ENCODE results near the gene ZNRF3.

Gene ZNRF3

DNA sequence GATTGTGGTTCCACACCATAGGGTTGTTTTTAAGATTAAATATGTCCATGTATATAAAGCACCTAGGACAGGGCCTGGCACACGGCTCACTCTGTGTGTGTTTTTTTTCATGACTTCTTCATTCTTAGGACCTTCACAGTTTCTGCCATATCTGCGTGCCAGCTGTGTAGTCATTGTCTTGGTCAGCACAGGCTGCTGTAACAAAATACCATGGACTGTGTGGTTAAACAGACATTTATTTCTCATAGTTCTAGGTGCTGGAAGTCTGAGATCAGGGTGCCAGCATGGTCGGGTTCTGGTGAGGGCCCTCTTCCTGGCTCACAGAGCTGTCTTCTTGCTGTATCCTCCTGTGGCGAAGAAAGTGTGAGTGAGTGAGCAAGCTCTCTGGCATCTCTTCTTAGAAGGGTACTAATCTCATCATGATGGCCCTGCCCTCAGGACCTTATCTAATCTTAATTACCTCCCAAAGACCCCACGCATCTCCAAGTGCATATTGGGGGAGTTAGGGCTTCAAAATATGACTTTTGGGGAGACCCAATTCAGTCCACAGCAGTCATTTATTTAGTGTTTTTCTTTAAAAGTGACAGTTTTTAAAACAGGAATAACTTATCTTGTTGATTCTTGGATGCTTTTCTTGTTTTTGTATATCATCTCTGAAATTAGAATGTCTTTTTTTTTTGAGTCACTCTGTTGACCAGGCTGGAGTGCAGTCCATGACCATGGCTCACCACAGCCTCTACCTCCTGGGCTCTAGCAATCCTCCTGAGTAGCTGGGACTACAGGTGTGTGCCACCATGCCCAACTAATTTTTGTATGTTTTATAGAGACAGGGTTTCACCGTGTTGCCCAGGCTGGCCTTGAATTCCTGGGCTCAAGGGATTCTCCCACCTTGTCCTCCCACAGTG, 70.9 kb downstream of the ZNRF3 start:
- DNase-seq: no peak

DNA sequence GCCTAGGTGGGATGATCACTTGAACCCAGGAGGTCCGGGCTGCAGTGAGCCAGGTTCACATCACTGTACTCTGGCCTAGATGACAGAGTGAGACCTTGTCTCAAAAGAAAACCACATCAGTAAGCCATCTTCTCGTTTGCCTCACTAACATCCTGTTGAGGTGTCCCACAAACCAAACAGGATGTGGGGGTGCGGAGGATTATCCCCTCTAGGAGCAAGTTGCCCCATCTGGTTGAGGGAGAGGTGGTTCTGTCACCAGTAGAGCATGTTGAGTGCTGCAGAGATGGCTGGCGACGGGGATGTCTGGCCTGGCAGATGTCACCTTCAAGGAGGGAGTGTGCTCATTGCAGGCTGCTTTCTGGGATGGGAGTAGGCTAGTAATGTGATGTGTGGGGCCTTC, 72.4 kb downstream of the ZNRF3 start:
- no peak for DNase-seq

DNA sequence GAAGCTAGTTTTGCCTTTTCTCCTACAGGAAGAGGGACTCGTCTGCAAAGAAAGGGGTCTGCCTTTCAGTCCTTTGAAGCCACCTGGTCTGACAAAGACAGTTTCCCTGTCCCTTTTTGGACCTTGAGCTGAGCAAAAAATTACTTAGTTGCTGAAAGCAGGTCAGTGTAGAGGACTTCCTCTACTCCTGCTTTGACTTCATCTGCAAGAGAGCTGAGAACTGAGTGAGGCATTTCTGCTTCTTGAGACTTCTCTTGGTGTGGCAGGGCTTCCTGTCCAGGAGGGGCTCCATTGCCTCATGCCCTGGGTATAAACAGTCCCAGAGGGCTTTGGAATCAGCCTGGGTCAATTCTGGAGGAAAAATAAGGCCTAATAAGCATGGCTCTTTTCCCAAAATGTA, 73.1 kb downstream of the ZNRF3 start:
- DNase-seq: no peak

DNA sequence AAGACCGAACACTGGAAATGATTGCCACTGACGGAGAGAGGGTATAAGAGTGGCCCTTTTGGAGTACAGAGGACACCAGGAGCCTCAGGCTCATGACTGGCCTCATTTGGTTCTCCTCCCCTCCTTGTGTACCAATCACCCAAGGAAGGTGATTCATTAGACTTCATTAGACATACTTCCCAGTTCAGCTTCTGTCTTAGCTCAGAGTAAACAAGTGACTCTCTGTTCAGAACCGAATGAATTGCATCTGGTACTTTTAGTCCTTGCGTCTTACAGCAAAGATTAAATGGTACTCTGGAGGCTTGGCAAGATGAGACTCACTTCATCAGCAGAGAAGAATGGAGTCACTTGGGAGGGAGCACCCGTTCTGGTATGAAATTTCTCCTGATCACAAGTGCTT, 75.2 kb downstream of the ZNRF3 start:
- DNase-seq: no peak

DNA sequence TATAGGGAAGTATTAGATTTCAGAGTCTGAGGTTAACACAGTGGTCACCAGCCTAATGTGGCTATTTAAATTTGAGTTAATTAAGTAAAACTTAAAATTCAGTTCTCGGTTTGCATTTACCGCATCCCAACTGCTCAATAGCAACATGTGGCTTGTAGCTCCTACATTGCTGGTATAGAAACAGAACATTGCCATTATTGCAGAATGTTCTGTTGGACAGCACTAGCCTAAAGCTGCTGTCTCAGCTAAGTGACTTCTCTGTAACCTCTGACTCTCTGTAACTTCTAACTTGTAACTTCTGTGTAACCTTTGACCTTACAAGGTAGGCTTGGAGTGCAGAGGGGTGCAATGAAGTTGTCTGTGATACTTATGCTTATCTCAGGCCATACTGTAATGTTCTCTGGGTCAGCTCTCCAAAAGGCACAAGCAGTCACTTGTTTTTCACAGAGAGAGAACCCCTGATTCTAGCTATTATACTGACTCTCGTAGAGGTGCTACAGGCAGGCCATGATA, 78.7 kb downstream of the ZNRF3 start:
- DNase-seq: no peak

DNA sequence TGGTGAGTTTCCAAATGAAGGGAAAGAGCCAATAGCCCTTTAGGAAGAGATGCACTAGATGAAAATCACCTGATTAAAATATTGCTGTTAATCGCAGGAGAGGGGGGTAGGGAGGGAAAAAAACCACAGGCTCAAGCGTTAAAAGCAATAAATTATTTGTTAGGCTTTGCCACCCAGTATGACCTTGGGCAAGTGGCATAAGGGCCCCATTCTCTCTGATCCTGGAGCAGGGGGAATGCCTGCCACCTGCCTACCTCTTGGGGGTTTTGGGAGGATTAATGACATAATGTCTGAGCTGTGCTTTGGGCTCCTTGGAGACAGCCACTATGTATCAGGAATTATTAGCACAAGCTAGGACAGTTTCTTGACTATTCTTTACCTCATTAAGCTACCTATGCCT, 80.0 kb downstream of the ZNRF3 start:
- no peak for DNase-seq

DNA sequence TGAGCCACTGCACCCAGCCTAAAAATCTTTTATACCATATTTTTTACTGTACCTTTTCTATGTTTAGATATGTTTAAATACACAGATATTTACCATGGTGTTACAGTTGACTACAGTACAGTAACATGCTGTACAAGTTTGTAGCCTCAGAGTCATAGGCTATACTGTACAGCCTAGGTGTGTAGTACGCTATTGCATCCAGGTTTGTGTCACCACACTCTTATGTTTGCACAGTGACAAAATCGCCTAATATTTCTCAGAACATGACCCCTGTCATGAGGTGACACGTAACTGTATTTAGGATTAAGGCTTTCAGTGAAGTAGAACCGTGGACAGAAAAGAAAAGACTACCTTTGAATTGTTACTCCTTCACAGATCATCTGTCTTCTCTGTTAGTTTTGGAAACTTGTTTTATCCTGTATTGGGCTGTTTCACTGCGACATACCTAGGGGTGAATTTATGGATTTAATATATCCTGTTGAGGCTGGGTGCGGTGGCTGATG, 83.8 kb downstream of the ZNRF3 start:
- DNase-seq: no peak

DNA sequence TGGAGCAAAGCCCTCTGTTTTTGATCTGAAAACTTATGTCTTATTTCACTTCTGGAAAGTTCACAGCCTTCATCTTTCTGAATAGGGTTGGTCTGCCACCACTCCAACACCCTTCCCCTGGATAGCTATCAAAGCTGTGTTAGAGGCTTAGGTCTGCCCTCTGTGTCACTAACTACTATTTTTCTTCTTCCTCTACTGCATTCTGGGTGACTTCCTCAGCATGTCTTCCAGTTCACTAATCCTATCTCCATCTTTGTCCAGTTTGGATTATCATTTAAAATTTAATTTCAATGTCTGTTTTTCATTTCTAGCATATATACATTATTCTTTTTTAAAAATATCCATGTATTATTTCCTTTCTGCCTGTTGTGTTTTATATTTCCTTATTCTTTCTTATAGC, 84.6 kb downstream of the ZNRF3 start:
- DNase-seq: no peak

DNA sequence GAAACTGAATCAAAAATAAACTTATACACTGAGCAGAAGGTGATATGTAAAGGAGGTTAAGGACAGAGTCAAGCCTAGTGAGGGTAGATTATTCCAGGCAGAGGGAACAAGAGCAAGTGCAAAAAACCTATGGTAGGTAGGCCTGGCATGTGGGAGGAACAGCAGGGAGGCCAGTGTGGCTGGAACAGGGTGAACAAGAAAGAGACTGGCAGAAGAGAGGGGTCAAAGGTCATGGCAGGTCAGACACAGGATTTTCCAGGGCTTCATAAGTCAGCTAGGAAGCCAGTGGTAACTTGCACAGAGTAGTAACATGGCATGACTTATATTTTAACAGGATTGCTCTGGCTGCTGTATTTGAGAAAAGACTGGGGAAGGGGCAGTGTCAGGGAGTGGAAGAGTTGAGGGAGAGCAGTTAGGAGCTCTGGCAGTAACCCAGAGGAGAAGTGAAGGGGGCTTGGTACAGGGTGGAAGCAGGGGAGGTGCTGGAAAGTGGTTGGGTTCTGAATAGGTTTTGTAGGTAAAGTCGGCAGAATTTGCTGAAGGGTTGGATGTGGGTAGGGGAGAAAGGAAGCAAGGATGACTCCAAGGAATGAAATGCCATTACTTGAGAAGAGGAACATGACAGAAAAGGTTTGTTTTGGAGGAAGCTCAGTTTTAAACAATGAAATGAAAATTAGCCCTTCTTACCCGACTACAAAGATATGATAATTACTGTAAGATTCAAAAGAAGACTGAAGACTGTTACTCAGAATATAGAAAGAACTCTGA, 86.2 kb downstream of the ZNRF3 start:
- DNase-seq: no peak

DNA sequence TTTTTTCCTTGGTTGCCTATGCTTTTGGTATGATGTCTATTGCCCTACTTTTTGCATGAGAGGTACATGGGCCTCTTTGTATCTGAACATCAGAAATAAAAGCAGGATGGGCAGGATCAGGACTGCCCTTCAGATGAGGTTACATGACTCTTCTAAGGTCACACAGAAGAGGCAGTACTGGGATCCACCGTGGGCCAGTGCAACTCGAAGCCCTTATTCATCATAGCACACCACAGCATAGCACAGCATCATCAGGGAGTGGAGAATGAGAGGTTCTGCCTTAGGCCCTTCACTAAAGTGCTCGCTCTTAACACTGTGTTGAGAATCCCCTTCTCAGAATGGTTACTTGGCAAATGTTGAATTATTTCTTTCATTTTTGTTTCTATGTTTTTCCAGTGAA, 90.0 kb downstream of the ZNRF3 start:
- DNase-seq: no peak

DNA sequence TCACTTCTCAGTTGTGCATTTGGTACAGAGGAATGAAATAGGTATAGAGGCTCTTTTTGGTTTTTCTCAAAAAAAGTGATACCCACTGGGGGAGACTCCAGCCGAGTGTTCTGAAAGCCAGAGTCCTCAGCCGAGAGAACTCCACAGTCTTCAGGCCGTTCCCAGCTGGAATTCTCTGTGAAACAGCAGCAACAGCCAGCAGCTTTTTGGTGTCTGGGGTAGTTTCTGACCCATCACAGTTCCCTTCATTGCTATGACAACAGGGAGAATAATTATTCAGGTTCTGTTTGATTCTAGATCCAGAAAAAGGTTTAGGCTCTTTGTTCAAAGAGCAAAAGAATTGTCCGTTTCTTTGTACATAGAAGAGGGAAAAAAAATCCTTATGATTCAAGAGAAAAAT, 93.7 kb downstream of the ZNRF3 start:
- no peak for DNase-seq

DNA sequence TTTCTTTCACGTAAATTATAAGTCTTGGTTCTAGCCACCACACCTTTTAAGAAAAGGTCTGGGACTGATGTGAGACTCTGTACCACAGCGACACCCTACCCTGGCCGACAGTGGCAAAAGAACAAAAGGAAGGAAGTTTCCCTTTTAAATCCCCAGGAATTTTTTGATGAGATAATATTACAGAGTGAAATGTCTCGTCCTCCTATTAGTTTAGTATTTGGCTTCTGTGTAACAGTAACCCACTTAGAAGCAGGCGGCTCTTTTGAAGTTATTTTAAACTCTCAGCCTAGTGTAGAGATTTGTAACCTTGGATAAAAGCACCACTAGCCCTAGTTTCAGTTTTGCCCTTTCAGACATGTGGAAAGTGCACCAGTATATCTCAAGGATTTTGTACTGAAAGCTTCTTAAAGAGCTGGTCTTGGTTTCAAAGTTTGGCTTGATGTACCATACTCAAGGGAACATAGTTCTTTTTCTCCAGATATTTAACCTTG, 94.2 kb downstream of the ZNRF3 start:
- no peak for DNase-seq

DNA sequence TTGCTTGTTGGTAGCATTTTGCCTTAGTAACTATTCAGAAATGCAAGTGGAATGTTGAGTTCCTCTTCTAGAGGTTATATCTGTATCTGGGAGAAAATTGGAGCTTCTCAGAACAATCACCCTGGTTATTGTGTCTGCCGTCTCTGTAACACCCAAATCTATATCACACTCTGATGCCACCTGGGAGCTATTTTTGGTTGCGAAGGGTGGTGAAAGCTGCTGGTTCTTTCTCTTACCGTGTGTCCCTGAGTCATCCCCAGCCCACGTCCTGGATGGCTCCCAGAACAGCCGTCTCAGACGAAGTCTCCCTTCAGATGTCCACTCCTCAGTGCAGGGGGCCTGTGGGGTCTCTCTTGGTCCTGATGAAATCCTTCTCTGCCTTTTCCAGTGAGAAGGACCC, 94.8 kb downstream of the ZNRF3 start:
- no peak for DNase-seq

DNA sequence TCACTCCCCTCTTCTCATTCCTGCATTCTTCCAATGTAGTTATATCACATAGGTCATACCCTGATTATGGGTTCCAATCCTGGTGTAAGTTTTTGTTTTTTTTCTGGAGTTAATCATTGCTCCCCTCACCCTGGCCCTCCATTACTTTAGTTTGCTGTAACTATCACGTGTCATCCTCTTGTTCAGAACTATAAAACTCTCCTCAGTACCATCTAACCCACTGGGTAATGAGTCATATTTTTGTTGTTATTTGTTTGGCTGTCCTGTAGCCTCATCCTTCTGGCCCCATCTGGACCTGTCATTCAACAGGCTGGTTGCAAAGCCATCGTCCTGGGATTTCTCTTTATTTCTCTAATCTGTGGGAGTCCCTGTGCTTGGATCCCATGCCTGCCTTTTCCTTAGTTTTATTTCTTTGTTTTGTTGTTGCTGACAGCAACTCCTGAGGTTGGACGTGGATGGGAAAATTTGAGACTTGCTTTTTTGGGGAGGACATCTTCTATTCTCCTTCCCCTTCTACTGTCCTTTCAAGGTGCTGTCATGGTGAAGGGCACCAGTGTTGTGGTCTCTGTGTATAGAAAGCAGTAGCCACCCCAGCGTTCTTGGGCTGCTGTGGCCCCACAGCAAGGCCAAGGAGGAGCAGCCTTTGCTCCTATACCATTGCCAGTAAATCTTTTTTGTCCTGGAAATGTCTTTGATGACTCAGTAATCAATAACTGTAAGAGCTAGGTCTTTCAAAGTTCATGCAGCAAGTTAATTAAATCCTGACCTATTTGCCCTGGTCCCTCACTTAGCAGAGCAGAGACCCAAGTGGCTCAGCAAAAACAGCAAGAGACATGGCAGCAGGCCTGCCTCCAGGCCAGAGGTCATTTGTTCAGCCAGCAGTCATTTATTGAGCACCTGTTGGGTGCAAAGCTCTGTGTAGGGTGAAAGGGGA, 95.8 kb downstream of the ZNRF3 start:
- DNase-seq: no peak

DNA sequence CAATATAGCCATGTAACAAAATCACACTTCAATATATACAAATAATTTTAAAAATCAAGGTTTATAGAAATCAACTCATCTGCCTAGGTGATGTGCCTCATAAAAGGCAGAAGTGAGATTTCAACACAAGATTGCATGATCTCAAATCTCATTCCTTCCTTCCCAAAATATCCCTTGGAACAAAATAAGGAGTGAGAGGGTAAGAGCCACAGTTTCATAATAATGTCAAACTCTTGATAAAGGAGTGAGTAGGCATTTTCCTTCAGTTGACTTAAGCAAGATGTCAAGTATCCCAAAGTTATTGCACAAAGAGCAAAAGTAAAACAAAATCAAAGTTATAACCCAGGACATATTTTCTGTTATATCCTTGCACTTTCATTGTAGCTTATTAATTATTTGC, 97.0 kb downstream of the ZNRF3 start:
- no peak for DNase-seq

DNA sequence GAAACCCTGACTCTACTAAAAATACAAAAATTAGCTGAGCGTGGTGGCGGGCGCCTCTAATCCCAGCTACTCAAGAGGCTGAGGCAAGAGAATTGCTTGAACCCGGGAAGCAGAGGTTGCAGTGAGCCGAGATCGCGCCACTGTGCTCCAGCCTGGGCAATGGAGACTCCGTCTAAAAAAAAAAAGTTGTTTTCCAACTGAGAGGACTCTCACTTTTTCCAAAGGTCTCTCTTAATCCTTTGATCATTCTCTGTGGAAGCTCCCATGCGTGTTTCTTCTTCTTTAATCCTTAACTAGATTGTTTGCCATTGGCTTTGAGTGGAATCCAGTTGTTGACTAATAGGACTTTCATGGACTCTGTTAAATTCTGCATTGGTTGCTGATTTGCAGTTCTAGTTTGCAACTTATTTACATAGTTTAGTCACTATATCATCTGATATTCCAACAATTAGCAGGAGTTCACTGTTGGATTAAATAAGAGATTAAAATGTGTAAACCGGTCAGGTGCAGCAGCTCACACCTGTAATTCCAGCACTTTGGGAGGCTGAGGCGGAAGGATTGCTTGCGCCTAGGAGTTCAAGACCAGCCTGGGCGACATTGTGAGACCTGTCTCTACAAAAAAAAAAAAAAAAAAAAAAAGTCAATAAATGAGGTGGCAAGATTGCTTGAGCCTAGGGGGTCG, 98.6 kb downstream of the ZNRF3 start:
- no peak for DNase-seq

DNA sequence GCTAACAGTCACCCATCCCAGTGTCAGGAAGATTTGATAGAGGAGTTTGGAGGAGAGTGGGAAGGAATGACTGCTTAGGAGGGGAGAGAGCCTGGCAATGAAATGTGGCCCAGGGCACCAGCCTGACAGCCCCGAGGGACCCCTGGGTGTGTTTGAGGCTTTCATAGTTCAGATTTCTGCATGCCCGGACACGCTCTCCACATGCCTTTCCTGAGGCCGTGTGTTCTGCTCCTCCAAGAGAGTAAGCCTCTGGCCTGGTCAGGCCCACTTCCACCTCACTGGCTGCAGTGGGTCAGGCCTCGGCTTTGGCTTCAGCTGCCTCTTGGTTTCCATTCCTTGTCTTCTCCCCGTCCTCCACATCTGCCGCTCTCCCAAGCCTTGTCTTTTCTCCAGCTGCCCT, 99.8 kb downstream of the ZNRF3 start:
- no peak for DNase-seq

DNA sequence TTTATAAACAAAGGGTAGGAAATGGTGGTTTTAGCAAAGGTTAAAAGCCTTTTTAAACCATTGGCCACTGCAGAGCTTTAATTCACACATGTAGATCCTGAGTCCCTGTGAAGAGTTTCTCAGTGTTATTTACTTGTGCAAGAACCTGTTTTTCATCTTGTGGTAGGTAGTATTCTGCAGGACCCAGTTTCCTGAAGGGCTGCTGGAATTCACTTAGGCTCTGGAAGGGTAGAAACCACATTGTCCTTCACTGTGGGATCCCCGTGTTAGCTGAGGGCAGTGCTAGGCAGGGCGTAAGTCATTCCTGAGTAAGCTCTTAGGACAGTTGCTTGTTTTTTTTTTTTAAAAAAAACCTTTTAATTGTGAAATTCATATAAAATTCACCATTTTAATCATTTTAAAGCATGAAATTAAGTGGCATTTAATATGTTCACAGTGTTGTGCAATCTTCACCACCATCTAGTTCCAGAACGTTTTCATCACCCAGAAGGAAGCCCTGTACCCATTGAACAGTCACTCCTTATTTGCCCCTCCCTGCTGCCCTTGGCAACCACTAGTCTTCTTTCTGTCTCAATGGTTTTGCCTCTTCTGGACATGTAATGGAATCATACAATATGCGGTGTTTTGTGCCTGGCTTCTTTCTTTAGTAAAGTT, 100.5 kb downstream of the ZNRF3 start:
- DNase-seq: no peak

DNA sequence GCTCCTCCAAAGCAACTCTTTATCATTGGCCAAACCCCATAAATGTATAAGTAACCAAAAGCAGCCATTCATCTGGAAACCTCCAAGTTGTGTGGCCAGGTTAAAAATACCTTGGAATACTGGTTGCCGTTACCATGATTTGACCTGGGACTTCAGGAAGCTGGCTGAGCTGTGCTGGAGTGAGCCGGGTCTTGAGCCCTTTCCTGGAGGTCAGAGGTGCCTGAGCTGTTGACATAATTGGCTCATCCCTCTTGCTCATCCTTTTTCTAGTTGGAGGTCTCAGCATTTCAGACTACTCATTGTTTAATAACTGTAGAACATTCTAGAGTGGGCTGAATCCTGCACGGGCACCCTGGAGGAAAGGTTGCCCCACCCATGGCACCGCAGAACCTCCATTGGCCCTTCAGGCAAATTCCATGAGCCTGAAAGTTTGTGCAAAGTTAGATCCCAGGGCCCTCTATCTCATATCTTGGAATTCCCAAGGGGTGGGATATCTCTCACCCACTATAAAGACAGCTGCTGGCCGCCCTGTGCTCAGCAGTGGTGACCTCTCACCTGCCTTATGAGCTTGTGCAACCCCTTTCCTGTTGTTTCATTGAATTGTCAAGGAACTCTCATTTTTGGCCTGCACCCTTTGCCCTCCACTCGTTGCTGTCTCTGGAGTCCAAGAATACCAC, 101.2 kb downstream of the ZNRF3 start:
- no peak for DNase-seq

DNA sequence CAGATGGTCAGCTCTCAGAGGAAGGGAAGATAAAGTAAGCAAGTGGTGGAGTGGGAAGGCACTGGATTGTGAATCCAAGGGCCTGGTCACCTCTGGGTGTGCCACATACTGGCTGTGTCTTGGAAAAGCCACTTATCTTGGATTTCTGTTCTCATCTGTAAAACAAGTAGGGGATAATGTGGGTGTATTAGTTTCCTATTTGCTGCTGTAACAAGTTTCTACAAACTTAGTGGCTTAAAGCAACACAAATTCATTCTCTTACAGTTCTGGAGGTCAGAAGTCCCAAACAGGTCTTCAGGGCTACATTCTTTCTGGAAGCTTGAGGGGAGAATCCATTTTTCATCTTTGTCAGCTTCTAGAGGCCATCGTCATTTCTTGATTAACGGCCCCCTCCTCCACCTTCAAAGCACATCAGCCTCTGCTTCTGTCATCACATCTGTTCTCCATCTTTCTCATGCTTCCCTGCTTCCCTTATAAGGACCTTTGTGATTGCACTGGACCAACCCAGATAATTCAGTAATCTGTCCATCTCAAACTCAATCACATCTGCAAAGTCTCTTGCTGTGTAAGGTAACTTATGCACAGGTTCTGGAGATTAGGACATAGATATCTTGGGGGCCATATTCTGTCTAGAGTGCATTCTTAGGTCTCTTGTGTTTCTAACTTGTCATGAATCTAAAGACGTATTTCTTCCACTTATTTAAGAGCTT, 102.4 kb downstream of the ZNRF3 start:
- DNase-seq: no peak
